NCI-H2107 (cell line): ENCODE data around the gene GSTO2.
A peak's percentile ranks its signal among the peaks of the same experiment; 100 is the strongest.

Experiments
- DNase-seq: peaks from one replicate; lab custom pipeline; 2025; lab: John Stamatoyannopoulos, UW

GSTO2 gene

DNA sequence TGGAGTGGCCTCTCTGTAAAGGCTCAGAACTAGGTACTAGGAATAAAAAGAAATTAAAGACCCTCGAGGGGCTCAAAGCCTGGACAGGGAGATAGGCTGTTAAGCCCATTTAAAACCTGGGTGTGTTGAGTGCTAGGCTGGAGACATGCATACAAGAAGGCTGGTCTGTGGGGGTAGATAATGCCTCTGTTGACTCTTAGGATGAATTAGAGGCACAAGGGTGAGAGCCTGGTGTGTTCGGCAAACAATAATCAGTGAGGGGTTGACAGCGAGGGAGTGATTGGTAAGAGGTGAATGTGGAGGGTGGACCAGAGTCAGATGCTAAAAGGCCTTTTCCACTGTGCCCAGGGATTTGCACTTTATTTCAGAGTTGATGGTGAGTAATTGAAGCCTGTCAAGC is 12.7 kb downstream of the GSTO2 start:
- DNase-seq: no peak

DNA sequence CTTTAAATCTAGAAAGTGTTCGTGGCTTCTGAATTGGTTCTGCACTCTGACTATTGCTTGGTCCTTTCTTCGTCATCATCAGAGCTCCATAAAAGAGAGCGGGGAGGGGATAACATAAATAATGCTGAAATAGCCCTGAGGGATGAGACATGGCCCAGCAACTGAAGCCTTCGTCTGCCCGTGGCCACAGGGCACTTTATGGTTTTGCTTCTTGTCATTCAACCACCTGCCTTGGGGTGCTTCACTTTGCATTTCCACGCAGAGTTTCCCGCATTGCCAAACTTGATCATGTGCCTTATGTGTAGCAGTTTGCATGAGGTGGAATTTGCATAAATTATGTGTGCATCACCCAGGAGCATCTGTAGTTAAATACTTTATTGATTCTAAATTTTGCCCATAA is 15.9 kb downstream of the GSTO2 start:
- DNase-seq: no peak

DNA sequence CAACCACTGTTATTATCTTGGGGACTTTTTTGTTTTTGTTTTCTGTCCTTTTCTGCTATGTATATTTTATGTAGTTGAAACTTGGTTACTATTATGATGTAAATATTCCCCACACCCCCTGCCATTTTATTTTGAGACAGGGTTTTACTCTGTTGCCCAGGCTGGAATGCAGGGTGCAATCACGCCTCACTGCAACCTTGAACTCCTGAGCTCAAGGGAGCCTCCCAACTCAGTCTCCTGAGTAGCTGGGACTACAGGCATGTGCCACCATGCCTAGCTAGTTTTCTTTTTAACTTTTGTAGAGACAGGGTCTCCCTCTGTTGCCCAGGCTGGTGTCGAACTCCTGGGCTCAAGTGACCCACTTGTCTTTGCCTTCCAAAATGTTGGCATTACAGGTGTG is 18.0 kb downstream of the GSTO2 start:
- no peak for DNase-seq

DNA sequence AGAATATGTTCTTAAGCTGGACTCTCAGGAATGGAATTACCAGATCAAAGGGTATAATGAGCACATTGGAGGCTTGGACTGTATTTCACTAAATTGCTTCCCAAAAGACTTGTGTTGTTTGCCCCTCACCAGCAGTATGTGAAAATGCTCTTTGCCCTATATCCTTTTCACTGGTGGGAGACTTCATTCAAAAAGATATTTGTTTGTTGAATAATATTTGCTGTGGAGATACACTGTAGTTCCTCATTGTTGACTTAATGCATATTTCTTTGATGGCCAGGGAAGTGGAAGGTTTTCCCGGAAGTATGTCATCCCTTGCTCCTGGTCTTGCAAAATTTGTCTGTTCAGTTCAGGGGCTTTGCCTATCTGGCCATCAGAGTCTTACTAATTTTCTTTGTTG is 19.4 kb downstream of the GSTO2 start:
- DNase-seq: no peak

DNA sequence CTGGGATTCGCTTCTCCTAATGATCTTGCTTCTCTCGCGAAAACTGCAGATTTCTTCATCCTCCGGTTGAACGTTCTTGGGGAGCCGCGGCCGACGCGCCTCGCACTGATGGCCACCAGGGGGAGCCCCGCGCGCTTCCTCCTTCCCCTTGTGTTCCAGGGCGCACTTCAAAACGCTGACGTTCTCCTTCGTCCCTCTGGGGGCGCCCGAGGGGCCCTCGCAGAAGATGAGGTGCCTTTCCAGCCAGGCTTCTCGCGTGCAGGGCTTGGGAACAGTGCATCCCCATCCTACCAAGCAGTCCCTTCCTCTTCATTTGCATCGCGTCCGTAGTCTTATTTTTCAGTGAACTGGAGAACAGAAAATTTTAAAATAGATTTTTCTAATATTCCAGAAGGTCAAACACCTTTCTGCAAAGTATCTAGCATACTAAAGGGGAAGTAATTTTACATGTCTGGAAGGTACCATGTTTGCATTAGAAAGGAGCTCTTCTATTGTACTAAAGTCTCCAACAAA is 22.5 kb downstream of the GSTO2 start:
- peak; percentile 72 for DNase-seq

DNA sequence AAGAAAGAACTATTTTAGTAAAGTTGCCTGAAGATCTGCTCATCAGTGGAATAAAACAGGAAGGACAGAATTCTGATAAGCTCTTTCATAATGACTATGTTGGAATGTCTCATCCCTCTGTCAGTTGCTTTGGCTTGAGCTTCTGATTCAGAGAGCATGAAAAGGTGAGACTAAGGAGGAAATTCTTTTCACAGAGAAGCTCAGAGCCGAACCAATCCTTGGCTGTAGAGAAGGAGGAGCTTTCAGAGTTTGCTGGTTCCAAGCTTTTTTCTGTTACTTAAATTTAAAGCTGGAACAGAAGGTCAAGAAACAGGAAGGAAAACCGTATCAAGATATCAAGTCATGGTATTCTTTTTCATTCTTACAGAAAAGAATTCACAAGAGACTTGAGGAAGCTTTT is 24.0 kb downstream of the GSTO2 start:
- no peak for DNase-seq

DNA sequence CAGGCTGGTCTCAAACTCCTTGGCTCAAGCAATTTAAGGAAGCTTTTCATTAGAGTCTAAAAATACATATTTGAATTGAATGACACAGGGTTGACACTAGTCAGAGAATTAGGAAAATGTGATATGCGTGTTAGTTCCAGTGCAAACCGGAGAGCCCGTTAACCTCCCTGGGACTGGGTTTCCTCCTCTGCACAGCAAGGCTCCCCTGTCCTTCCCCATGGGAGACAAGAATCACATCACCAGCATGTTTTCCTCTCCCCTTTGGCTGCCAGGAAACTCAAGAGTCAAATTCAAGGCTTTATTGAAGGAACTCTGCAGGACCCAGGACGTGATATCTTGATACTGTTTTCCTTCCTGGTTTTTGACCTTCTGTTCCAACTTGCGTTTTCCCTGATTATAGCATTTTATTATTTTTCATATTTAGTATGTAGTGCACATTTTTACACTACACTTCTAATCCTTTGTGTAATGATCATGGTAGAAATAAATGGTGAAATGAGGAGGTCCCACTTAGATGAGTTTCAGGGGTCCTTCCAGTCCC is 24.9 kb downstream of the GSTO2 start:
- no peak for DNase-seq

DNA sequence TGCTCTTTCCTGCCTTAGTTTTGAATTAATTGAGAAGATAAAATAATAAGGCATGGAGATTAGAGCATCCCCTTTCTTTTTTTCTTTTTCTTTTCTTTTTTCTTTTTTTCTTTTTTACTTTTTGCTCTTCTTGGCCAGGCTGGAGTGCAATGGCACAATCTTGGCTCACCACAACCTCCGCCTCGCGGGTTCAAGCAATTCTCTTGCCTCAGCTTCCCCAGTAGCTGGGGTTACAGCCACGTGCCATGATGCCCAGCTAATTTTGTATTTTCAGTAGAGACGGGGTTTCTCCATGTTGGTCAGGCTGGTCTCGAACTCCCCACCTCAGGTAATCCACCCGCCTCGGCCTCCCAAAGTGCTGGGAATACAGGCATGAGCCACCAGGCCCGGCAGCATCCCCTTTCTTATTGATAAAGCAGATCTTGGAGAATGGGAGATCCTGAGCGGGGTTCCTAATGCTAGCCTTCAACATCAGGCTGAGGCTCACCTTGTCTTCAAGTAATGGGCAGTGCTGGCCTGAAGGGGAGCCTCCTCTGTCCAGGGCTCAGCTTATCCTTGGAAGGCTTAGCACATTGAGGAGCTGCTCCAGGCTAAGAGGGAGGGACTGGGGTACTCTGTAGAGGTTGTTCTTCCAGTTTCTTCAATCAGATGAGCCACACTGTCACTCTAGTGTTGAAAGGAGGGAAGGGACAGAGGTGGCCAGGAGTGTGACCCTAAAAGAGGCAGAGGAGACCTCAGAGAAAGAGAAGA is 27.9 kb downstream of the GSTO2 start:
- no peak for DNase-seq

DNA sequence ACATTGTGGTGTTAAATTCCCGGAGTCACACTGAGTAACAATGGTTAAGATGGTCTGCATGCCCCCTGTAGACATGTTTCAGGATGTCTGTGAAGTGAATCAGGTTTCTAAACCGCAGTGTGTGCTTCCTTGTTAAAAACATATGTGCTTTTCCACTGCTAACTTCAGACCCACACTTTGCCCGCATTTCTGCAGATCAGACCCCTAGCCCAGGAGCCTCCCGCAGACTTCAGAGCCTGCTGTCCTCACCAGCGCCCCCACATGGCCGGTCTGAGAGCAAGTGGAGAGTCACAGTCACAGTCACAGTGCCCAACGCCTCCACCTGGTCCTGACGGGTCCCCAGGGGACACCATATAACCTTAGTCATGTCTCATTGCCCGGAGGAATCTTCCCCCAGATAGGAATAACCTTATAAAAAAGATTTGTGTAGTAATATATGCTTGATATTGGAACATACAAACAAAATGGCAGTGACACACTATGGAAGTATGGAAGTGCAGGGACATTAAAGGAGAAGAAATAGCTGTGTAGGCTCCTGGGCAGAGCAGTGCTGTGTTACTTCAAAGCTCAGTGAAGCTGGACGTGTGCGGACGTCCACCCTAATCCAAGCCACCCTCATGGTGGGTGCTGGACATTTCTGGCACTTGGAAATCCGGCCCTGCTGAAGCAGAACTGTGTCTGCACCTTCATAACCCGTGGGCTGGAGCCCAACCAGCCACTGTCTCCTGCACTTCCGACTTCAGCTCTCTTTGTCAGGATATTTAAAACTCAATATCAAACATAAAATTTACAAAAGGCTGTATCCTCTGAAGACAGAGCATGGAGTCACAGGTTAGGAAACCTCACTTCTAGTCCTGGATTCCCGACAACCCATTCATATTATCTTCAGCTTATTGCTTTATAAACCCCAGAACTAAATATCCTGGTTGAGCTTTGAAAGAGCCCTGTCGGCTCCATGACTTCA is 29.0 kb downstream of the GSTO2 start:
- DNase-seq: no peak

DNA sequence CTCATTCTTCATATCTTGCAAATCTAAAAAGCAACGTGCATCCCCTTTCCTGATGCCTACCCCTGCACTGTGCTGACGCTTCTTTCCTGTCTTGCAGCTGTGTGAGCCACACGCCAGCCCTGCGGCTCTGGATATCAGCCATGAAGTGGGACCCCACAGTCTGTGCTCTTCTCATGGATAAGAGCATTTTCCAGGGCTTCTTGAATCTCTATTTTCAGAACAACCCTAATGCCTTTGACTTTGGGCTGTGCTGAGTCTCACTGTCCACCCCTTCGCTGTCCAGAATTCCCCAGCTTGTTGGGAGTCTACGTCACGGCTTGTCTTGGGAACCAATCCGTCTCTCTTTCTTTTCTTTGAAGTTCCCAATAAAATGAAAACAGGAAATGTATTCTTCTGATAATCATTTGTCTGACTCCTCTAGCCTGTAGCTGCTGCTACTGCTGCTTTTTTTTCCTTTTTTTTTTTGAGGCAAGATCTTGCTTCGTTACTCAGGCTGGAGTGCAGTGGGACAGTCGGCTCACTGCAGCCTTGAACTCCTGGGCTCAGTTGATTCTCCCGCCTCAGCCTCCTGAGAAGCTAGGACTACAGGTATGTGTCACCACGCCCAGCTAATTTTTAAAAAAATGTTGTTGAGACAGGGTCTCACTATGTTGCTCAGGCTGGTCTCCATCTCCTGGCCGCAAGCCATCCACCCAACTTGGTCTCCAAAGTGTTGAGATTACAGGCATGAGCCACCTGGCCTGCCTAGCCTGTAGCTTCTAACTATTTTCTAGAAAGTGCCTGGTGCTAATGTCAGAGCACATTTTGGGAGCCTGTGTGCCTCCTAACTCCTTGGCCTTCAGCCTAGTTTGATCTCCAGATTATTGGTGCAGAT is 30.3 kb downstream of the GSTO2 start:
- no peak for DNase-seq

DNA sequence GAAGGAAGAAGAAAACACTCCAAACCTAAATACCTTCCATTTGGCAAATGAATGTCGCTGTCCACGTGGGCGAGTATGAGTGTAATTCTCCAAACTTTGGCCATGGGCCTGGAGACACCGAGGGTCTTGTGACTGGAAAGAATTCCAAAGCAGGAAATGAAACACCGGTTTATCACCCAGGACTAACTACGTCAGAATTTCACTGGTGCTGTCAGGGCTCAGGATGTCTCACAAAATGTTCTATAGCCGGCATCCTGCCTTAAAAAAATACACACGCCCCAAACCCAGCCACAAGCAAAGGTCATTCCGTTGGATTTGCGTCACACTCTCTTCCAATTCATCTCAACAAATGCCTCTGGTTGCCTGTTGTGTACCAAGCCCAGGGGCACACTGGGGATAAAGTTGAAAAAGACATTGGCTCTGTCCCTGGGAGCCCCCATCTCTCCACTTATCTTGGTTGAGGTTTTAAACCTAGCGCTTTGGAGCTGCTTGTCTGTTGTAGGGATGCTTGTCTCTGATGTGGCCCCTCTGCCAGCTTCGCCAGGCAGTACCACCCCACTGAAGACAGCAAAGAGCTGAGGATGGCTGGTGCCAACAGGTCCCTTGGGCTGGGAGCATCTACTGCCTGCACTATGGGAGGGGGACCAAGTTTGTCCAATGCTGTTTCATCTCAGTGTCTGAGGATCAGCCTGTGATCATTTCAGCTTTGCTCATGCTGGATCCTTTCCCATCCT is 31.2 kb downstream of the GSTO2 start:
- DNase-seq: no peak

DNA sequence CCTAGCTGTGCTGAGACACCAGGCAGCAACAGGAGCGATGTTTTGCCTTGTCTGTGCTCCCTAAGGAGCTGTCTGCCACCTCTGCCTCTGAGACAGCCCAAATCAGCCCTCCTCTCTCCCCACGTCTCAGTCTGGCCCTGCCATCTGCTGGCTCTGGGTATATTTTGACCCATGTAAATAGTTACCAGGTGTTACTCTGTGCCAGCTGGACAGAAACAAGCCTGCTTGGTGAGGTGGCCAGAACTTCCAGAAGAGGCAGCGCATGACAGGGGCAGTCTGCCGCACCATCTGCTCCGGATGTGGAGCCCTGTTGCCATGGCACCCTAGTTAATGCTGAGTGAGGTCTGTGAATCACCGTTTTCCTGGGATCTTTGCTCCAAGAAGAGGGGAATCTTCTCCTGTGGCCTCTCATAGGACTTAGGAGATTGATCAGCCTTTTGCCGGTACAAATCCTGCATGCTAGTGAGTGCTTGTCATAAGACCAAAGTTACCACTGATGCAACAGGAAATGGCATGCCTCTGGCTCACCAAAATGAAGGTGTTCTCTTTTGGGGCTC is 31.8 kb downstream of the GSTO2 start:
- DNase-seq: no peak

DNA sequence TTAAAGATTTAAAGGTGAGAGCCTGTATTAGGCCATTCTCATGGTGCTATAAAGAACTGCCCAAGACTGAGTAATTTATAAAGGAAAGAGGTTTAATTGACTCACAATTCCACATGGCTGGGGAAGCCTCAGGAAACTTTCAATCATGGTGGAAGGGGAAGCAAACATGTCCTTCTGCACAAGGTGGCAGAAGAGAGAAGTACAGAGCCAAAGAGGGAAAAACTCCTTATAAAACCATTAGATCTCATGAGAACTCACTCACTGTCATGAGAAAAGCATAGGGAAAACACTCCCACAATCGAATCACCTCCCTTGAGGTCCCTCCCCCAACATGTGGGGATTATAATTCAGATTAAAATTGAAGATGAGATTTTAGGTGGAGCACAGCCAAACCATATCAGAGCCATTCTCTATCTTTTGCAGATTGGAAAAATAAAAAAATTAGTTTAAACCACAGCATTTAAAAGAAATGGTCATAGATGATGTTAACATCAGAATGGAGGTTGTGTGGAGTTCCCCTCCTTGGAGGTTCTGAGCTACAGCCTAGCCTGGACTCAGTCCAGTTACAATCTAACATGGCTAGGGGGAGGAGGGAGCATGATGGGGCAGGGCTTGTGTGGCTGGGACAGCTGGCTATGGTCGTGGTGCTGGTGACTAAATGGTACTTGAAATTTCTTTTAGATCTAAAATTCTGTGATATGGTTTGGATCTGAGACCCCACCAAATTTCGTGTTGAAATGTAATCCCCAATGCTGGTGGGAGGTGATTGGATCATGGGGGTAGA is 33.1 kb downstream of the GSTO2 start:
- no peak for DNase-seq

DNA sequence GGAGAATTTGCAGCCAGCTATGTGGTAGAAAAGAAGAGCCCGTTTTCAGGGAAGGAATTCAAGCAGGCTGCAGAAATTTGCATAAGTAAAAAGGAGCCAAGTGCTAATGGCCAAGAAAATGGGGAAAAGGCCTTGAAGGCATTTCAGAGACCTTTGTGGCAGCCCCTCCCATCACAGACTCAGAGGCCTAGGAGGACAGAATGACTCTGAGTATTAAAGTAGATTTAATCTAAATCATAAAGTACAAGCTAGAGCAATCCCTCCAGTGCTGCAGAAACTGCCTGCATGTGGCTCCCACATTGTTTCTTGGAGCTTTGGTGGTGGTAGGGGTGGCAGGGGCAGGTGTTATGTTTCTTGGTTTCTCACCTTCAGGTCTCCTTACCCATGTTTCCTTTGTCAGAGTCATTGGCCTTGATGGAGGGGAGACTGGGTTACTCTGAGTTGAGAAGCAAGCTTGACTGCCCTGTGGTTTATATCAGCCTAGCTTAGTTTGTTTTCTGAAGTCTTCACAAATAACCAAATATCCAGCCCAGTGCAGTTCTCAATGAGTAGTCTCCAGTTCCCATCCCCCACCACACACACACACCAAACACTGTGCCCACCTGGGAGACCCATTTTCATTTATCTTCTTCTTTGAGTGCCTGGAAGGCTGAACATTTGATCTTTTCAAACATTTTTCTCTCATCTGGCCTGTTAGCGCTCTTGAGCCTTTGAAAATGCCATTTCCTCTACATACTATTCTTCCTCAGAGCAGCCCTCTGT is 34.8 kb downstream of the GSTO2 start:
- DNase-seq: no peak

DNA sequence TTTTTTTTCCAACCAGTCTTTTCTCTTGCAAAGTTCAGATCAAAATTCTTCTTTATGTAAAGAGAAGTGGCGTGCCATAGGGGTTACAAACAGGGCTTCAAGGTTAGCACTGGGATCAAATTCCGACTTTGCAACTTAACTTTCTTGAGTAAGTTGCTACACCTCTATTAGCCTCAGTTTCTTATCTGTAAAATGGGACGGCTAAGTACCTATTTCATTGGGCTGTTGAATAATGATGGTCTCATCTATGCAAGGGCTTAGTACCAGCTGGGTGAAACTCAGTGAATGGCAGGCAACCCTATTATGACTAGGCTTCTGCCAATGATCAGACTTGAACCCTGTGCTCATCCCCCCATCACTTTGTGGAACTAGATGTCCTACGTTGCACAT is 35.4 kb downstream of the GSTO2 start:
- DNase-seq: no peak

DNA sequence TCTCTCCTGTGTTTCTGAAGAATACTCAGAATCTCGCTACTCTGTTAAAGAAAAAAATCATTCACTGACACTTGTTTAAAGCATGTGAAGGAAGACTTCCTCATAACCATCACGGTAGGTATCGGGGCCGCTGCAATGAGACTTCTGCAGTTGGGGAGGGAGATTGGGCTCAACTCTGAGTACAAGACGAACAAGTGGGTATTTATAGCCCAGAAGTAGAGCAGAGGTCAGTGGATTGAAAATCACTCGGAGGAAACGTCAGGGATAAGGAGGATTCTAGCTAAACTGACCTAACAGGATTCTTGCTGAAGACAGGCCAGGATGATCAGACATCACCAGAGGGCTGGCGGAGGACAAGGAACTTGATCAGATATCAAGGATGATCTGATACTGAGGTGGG is 35.9 kb downstream of the GSTO2 start:
- no peak for DNase-seq

DNA sequence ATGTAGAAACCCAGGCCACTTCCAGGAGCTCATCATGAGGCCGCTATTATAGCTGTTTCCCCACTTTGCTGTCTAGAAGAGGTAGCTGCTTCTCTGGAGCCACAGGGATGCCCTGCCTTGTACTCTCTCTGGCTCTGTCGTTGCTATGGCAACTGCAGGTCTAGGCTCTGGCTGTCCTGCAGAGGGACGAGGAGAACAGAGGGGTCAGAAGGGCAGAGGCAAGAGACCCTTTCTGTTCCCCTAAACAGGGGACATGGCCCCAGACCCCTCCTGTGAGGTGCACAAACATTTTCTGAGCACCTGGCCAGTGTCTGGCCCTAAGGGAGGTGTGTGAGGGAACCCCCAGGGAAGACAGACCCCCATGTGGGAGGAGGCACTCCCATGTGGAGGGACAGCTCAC is 37.9 kb downstream of the GSTO2 start:
- no peak for DNase-seq

DNA sequence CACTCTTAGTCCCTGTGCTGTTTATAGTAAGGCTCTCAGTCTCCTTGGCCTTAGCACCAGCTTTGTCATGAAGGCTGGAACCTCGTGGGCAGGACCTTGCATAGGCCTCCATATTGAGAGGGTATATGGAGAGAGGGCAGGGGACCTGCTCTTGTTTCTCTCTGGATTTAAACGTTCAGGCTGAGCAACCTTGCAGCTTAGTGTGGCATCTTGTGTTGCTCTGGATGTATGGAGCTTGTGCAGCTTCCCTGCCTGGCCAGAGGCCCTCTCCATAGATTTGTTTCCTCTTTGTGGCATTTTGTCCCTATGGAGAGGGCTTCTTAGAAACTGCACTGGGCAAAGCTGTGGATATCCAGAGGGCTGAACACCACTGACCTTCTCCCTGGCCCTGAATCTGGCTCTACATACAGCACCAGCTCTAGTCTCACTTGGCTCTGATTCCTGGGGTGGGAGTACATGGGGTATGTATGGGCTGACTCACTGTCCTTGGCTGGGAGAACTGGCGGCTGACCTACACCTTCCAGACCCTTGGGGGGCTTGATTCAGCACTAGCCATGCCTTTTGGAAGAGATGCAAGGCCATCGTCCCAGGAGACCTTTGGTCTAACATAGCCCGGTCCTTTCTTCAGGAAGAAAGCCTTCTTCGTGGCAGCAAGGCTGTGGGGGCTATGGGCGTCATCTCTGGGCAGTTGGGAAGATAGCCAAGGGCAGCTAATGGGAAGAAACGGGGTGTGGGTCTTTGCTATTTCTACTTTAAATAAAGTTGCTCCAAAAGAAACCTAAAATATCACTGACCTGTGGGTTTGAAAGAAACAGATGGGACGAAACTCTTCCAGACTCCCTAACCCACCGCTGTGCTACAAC is 38.8 kb downstream of the GSTO2 start:
- no peak for DNase-seq
